GM10847 (cell line): ENCODE results near the gene FUT8.

ENCODE experiments used
- POLR2A ChIP-seq: IDR thresholded peaks from 2 replicates; pipeline ENCODE4 v1.6.1; 2011; ENCODE audit not compliant: insufficient read length; ENCODE audit errors: extremely low read depth

The FUT8 gene

GRCh38 chr14:65718629-65719028 lies 306.1 kb downstream of the FUT8 start:
- no peak for TF ChIP-seq POLR2A

- TF ChIP-seq POLR2A, result no peak
These were observed 307.6 kb downstream of the FUT8 start for GRCh38 chr14:65720171-65720570.

- TF ChIP-seq POLR2A, result no peak
These were observed 308.2 kb downstream of the FUT8 start for GRCh38 chr14:65720743-65721142.

GRCh38 chr14:65723348-65723747 lies 310.8 kb downstream of the FUT8 start:
- TF ChIP-seq POLR2A, result no peak

- no peak for TF ChIP-seq POLR2A
These were observed 316.1 kb downstream of the FUT8 start for GRCh38 chr14:65728604-65729003.

GRCh38 chr14:65729566-65729965 lies 317.0 kb downstream of the FUT8 start:
- no peak for TF ChIP-seq POLR2A

- no peak for TF ChIP-seq POLR2A
These were observed 319.5 kb downstream of the FUT8 start for GRCh38 chr14:65731933-65732506.

GRCh38 chr14:65738339-65738738 lies 325.8 kb downstream of the FUT8 start:
- no peak for TF ChIP-seq POLR2A

- no peak for TF ChIP-seq POLR2A
These were observed 333.1 kb downstream of the FUT8 start for GRCh38 chr14:65745396-65746190.

- TF ChIP-seq POLR2A, result no peak
These were observed 336.3 kb downstream of the FUT8 start for GRCh38 chr14:65748796-65749195.

GRCh38 chr14:65749287-65749686 lies 336.8 kb downstream of the FUT8 start:
- TF ChIP-seq POLR2A, result no peak

- TF ChIP-seq POLR2A, result no peak
These were observed 338.4 kb downstream of the FUT8 start for GRCh38 chr14:65750906-65751305.

GRCh38 chr14:65751510-65751909 lies 339.0 kb downstream of the FUT8 start:
- no peak for TF ChIP-seq POLR2A

GRCh38 chr14:65753061-65753460 lies 340.5 kb downstream of the FUT8 start:
- TF ChIP-seq POLR2A, result no peak

- TF ChIP-seq POLR2A, result no peak
These were observed 342.8 kb downstream of the FUT8 start for GRCh38 chr14:65755331-65755730.

- TF ChIP-seq POLR2A, result no peak
These were observed 344.4 kb downstream of the FUT8 start for GRCh38 chr14:65756880-65757279.

- TF ChIP-seq POLR2A, result no peak
These were observed 356.6 kb downstream of the FUT8 start for GRCh38 chr14:65769151-65769550.
